Kidney epithelial cell (primary cell): ENCODE measurements around the gene WFDC13. TPM values are rescaled to one million over a fixed set of nuclear protein-coding genes. Genes with fewer than 3 reads are reported as not detected.
A peak's percentile ranks its signal among the peaks of the same experiment; 100 is the strongest.
"Not testable (repeated sequence)": the region's sequence is repeated elsewhere in the genome, so short reads cannot be mapped to it uniquely, and the experiment has no call there.

Experiments
- DNase-seq: peaks from one replicate; pipeline ENCODE4 v3.0.0-alpha.2; 2010; ENCODE audit warnings: low read depth
- H3K27me3 ChIP-seq: 2 replicates; pipeline ENCODE4 v1.6.0; 2011; ENCODE audit warnings: low read length; ENCODE audit not compliant: control insufficient read depth, insufficient read depth
- H3K36me3 ChIP-seq: 2 replicates; pipeline ENCODE4 v1.5.1; 2011; ENCODE audit warnings: low read length; ENCODE audit not compliant: control insufficient read depth, insufficient read depth
- H3K4me3 ChIP-seq: 2 replicates; pipeline ENCODE4 v1.5.1; 2011; ENCODE audit warnings: low read depth, mild to moderate bottlenecking, control low read depth, low read length
- CTCF ChIP-seq: IDR thresholded peaks from 2 replicates; pipeline ENCODE4 v1.5.1; 2011; ENCODE audit warnings: mild to moderate bottlenecking, moderate library complexity, low read length, control low read depth, inconsistent platforms; ENCODE audit not compliant: insufficient read depth, poor library complexity, severe bottlenecking
- total RNA-seq: library from RNA; depleted of rRNA; stranded (reverse); fragments of >200 nt; gene quantifications from 2 replicates; pipeline ENCODE4 v1.2.3, GENCODE V29; 2015

Gene WFDC13
- total RNA-seq = not detected in 2 replicates

- Histone ChIP-seq H3K4me3 (no peak within 1 kb of the TSS), H3K36me3 (no peaks in the 10 kb centered on the region), H3K27me3 (no peaks in the 10 kb centered on the region)
- TF ChIP-seq CTCF = no peak
- no peak for DNase-seq
Measured at GRCh38 chr20:45701873-45702272, at the start of gene WFDC13. WFDC13 (plus strand) TSS chr20:45702038; CDS start chr20:45702124, 86 bp downstream.

- H3K36me3 ChIP-seq, DNase-seq: not testable (repeated sequence)
Measured at GRCh38 chr20:45657038-45657437, 44.8 kb upstream of the WFDC13 start.

GRCh38 chr20:45670139-45670538 is 31.7 kb upstream of the WFDC13 start, which contains the start of gene WFDC11:
WFDC11 (minus strand) TSS chr20:45670239; CDS start chr20:45650600, 19,639 bp downstream.
- no peak for DNase-seq
- no peaks in the 10 kb centered on the region for H3K27me3 ChIP-seq
- H3K4me3 ChIP-seq = no peak within 1 kb of the TSS
- no peak for TF ChIP-seq CTCF
- no peaks in the 10 kb centered on the region for H3K36me3 ChIP-seq

More at GRCh38 chr20:45657038-45657437, 44.8 kb upstream of the WFDC13 start:
- not testable (repeated sequence) for H3K4me3 ChIP-seq, H3K27me3 ChIP-seq

- Histone ChIP-seq H3K36me3 (no peaks in the 10 kb centered on the region), H3K27me3 (no peaks in the 10 kb centered on the region), H3K4me3 (no peak overlapping the region)
- DNase-seq = no peak
- no peak for TF ChIP-seq CTCF
Measured at GRCh38 chr20:45672765-45673164, 29.1 kb upstream of the WFDC13 start.

- TF ChIP-seq CTCF = no peak
- Histone ChIP-seq H3K4me3 (no peak overlapping the region), H3K27me3 (no peaks in the 10 kb centered on the region), H3K36me3 (no peaks in the 10 kb centered on the region)
- no peak for DNase-seq
Measured at GRCh38 chr20:45679650-45680049, 22.2 kb upstream of the WFDC13 start.

GRCh38 chr20:45685896-45686295 is 15.9 kb upstream of the WFDC13 start:
- DNase-seq = no peak
- TF ChIP-seq CTCF = peak; percentile 23
- H3K27me3 ChIP-seq = no peaks in the 10 kb centered on the region
- H3K36me3 ChIP-seq = no peaks in the 10 kb centered on the region
- H3K4me3 ChIP-seq = no peak overlapping the region

GRCh38 chr20:45693346-45693745 is 8.5 kb upstream of the WFDC13 start:
- not testable (repeated sequence) for H3K27me3 ChIP-seq, H3K4me3 ChIP-seq, H3K36me3 ChIP-seq, DNase-seq
